Femur (tissue), 1 donor: ENCODE measurements around the gene DDT.
"Not testable (repeated sequence)": the region's sequence is repeated elsewhere in the genome, so short reads cannot be mapped to it uniquely, and the experiment has no call there.

Source experiments
- DNase-seq: peaks from one replicate; pipeline ENCODE4 v3.0.0-alpha.2; 2017

The DDT gene

DNA sequence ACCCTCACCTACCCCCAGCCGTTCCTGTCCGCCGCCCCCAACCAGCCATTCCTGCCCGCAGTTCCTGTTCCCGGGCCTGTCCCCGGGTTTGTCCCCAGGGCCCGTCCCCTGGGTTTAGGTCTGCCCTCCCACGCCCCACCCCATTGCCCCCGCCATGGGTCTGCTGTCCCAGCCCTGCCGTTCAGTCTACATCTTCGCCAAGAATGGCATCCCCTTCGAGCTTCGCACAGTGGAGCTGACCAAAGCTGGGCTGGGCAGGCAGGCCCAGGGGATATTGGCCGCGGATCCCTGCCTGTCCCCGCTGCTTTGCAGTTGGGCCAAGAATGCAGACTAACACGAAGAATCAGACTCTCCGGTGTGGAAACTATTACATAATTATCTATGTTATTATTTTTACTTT, 24.5 kb downstream of the DDT start:
- not testable (repeated sequence) for DNase-seq

DNA sequence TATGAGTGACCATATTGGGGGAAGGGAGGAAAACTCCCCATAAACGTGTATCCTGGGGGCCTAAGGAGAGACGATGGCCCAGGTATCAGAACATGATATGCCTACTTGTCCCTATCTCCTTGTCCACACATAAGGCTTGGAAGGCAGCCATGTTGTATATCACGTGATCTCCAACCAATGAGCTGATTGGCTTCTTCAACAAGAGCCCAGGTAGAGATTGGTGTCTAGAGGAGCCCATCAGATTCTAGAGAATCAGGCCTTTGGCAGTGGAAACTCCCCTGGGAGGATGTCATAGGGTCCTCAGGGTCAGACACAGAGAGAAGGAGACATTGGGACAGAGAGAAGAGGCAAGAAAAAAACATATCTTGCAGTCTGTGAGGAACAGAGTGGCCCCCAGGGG, 26.9 kb downstream of the DDT start:
- DNase-seq: not testable (repeated sequence)

DNA sequence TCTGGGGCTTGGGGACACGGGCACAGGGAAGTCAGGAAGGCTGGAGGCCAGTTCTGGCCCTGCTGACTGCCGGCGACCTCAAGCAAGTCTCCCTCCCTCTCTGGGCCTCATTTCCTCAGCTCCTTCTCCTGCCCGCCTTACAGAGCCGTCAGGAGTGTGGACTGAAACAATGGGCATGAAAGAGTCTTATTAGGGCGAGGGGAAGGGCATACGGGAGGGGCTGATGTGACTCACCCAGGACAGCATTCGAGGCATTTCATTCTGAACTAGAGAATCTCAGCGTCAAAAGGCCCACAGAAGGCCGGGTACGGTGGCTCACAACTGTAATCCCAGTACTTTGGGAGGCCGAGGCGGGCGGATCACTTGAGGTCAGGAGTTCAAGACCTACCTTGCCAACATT, 34.1 kb downstream of the DDT start:
- not testable (repeated sequence) for DNase-seq

DNA sequence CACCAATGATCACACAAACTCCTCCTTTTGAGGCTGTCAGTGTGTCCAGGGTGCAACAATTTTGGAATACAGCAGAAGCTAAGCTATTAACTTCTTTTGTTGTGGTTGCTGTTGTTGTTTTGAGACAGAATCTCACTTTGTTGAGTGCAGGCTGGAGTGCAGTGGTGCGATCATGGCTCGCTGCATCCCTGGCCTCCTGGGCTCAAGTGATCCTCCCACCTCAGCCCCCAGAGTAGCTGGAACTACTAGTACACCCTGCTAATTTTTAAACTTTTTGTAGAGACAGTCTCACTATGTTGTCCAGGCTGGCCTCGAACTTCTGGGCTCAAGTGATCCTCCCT, 35.3 kb downstream of the DDT start:
- no peak for DNase-seq

DNA sequence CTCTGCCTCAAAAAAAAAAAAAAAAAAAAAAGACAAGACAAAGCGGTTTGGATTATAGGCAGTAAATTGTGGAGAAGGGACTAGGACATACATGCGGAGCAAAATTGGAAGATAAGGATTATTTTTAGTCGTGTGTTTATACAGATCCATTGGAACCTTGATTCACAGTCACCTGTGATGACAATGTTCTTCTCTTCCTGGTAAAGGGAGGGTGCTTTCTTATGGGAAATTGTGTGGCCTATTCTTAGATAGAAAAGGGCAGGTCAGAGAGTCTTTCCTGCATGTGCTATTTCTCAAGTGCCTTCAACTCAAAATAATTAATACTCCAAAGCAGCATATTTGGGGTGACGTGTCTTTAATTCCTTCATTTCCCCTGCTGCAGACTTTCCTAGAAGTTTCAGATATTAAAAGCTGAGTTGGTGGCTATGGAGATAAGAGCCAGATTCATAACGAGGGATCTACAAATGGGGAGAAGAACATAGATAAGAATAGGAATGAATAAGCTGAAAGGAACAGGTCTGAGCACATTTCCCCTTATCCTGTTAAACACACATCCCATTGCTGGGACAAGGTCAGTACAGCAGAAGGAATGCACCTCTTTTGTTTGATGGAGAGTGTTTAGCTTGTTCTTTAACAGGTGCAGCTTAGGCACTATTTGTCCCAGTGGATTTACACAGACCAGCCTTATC, 35.8 kb downstream of the DDT start:
- no peak for DNase-seq

DNA sequence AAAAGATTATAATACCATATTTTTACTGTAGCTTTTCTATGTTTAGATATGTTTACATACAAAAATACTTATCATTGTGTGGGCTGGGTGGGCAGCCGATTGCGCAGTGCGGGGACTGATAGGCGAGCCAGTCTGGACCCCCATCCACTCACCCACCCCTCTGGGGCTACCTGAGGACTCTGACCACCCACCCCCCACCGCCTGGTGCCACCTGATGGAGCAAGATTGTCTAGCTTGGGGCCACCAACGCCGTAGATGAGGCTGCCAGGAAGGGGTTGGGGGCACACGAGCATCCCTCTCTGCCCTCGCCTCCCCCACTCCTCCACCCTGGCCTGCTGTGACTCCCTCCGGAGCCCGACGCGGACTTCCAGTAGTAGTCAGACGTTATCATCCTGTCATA, 47.7 kb downstream of the DDT start:
- DNase-seq: no peak

DNA sequence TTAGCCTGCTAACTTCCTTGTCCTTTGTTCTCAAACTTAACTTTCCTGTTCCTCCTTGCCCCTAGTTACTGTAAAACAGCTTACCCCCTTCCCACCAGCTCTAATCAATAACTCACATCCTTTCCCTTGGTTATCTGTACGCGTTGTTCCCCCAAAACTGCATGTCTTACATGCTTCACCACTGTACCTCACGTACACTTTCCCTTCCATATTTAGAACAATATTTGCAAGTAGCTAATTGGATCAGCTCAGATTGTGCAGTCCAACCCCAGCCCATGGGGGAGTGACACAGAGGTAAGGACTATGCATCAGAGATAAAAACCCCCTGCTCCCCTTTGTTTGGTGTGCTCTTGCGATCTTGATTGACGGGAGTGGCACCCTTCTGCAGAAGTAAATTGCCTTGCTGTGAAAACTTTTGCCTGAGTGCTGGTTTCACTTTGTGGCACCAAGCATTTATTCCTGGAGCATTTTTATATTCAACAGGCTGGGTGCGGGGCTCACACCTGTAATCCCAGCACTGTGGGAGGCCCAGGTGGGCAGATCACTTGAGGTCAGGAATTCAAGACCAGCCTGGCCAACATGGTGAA, 49.1 kb downstream of the DDT start:
- DNase-seq: no peak

DNA sequence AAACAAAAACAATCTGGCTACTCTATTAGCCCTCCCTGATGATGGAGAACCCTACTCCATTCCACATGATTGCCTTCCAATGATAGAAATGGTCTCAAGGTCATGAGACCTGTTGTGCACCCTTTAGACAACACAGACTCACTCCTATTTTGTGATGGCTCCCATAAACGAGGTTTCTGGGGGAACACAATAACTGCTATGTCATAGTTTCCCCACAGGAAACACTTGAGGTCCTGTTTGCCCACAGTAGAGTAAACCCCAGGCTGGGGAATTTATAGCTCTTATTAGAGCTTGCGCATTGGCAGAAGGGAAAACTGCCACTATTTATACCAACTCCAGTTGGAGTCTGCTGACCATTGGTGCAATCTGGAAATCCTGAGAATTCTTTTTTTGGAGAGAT, 51.3 kb downstream of the DDT start:
- no peak for DNase-seq

DNA sequence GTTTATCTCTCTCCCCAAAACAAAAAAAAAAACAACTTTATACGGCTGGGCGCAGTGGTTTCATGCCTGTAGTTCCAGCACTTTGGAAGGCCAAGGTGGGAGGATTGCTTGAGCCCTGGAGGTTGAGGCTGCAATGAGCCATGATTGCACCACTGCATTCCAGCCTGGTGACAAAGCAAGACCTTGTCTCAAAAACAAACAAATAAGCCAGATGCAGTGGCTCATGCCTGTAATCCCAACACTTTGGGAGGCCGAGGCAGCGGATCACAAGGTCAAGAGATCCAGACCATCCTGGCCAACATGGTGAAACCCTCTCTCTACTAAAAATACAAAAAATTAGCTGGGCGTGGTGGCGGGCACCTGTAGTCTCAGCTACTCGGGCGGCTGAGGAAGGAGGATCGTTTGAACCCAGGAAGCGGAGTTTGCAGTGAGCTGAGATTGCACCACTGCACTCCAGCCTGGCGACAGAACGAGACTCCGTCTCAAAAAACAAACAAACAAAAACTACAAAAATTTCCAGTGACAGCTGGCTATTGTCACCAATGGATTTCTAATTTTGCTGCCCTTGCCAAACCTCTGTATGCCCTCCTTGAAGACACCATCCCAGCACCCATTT, 52.5 kb downstream of the DDT start:
- not testable (repeated sequence) for DNase-seq
